Measurements from ENCODE around the gene TMEM179.

DNA sequence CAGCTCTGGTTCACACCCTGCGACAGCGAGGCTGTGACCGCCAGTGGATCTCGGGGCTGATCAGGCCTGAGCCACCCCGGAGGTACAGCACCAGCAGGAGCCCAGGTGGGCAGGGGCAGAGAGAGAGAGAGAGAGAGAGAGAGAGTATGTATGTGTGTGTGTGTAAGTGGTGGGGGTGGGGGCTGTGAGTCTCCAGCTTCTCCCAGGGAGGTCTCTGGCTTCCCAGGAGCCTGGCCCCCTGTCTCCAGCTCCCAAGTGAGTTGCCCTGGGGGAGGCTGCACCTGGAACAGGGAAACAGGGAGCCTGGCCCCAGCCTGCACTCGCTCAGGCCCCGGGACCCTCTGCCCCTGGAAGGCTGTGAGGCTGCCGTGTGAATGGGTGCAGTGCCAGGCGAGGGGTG lies 23.1 kb downstream of the TMEM179 start:
- TF ChIP-seq CREB5 (CRISPR knock-in tag; IDR thresholded peaks at IDR 0.05; ENCODE audit: low read depth): no peak
- no peak for TF ChIP-seq OSR1 (CRISPR knock-in tag; IDR thresholded peaks at IDR 0.05)
- TF ChIP-seq ZNF565 (CRISPR knock-in tag; conservative IDR thresholded peaks at IDR 0.05; ENCODE audit: low read depth): no peak
- no peak for TF ChIP-seq PPARA (CRISPR knock-in tag; IDR thresholded peaks at IDR 0.05; ENCODE audit: borderline replicate concordance)
- TF ChIP-seq ZFP3 (CRISPR knock-in tag; IDR thresholded peaks at IDR 0.05): no peak
- TF ChIP-seq ZNF8 (CRISPR knock-in tag; IDR thresholded peaks at IDR 0.05): no peak
- no peak for TF ChIP-seq ZNF70 (CRISPR knock-in tag; IDR thresholded peaks at IDR 0.05)
- TF ChIP-seq, protein P1, sequence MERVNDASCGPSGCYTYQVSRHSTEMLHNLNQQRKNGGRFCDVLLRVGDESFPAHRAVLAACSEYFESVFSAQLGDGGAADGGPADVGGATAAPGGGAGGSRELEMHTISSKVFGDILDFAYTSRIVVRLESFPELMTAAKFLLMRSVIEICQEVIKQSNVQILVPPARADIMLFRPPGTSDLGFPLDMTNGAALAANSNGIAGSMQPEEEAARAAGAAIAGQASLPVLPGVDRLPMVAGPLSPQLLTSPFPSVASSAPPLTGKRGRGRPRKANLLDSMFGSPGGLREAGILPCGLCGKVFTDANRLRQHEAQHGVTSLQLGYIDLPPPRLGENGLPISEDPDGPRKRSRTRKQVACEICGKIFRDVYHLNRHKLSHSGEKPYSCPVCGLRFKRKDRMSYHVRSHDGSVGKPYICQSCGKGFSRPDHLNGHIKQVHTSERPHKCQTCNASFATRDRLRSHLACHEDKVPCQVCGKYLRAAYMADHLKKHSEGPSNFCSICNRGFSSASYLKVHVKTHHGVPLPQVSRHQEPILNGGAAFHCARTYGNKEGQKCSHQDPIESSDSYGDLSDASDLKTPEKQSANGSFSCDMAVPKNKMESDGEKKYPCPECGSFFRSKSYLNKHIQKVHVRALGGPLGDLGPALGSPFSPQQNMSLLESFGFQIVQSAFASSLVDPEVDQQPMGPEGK (CRISPR knock-in tag; IDR thresholded peaks at IDR 0.05; ENCODE audit: borderline replicate concordance): no peak

All from SK-N-SH treated with all-trans-retinoic acid at 6 μM for 48 hours (cell line).